ENCODE measurements around the gene RPL34. TPM values are rescaled to one million over a fixed set of nuclear protein-coding genes. Genes with fewer than 3 reads are reported as not detected.

The RPL34 gene
- polyA plus RNA-seq, 1 experiment, result 1,816 TPM

- no peak overlapping the region for H3K4me3 ChIP-seq (ENCODE audit: low read depth, low read length)
Observed at GRCh38 chr4:108637856-108638255, 17.5 kb downstream of the RPL34 start.

GRCh38 chr4:108644237-108644636 lies 23.9 kb downstream of the RPL34 start:
- Histone ChIP-seq H3K27me3 (ENCODE audit: control insufficient read depth, insufficient read depth, low read length) (no peaks in the 10 kb centered on the region), H3K4me3 (ENCODE audit: low read depth, low read length) (no peak overlapping the region), H3K36me3 (ENCODE audit: control insufficient read depth, insufficient read depth, low read length) (peaks cover 1% of the 10 kb centered on the region; the same call in 1 of the 2 replicates)
- ChIA-PET POLR2A (no interaction called here), CTCF (no interaction called here)
- TF ChIP-seq CTCF (IDR thresholded peaks at IDR 0.05; ENCODE audit: insufficient read depth, low read depth, low read length), result no peak
- no peak for DNase-seq (ENCODE audit: low read depth)

More at GRCh38 chr4:108637856-108638255, 17.5 kb downstream of the RPL34 start:
- TF ChIP-seq CTCF (IDR thresholded peaks at IDR 0.05; ENCODE audit: insufficient read depth, low read depth, low read length), result peak; percentile 34
- ChIA-PET CTCF (interaction anchor here (0.7 to 1.9 kb wide), 9 partner anchors 9 to 607 kb away, joined by 3 to 10 read pairs (median 3); partner anchors contain the start of genes OSTC and RPL34), POLR2A (no interaction called here)
- Histone ChIP-seq H3K27me3 (ENCODE audit: control insufficient read depth, insufficient read depth, low read length) (no peaks in the 10 kb centered on the region), H3K36me3 (ENCODE audit: control insufficient read depth, insufficient read depth, low read length) (peaks cover 3% of the 10 kb centered on the region; the same call in 1 of the 2 replicates)
- DNase-seq (ENCODE audit: low read depth), result no peak

- Histone ChIP-seq H3K27me3 (ENCODE audit: control insufficient read depth, insufficient read depth, low read length) (no peaks in the 10 kb centered on the region), H3K4me3 (ENCODE audit: low read depth, low read length) (no peak overlapping the region), H3K36me3 (ENCODE audit: control insufficient read depth, insufficient read depth, low read length) (no peaks in the 10 kb centered on the region)
- ChIA-PET POLR2A (no interaction called here), CTCF (interaction anchor here (0.7 to 1.6 kb wide), 2 partner anchors 17 to 74 kb away, joined by 3 to 4 read pairs; no protein-coding TSS in a partner anchor)
- TF ChIP-seq CTCF (IDR thresholded peaks at IDR 0.05; ENCODE audit: insufficient read depth, low read depth, low read length), result no peak
- no peak for DNase-seq (ENCODE audit: low read depth)
Observed at GRCh38 chr4:108646706-108647105, 26.3 kb downstream of the RPL34 start.

GRCh38 chr4:108649863-108650211 lies 29.5 kb downstream of the RPL34 start:
- Histone ChIP-seq H3K4me3 (ENCODE audit: low read depth, low read length) (peak overlapping the region; percentile 23), H3K36me3 (ENCODE audit: control insufficient read depth, insufficient read depth, low read length) (no peaks in the 10 kb centered on the region), H3K27me3 (ENCODE audit: control insufficient read depth, insufficient read depth, low read length) (no peaks in the 10 kb centered on the region)
- ChIA-PET CTCF (interaction anchor here (0.9 to 2.6 kb wide), 5 partner anchors 10 to 756 kb away, joined by 3 to 9 read pairs (median 5); no protein-coding TSS in a partner anchor), POLR2A (interaction anchor here (0.6 kb wide), 2 partner anchors 25 to 588 kb away, joined by 5 to 9 read pairs; no protein-coding TSS in a partner anchor)
- DNase-seq (ENCODE audit: low read depth), result no peak
- TF ChIP-seq CTCF (IDR thresholded peaks at IDR 0.05; ENCODE audit: insufficient read depth, low read depth, low read length), result no peak

GRCh38 chr4:108650212-108651013 lies 30.0 kb downstream of the RPL34 start, which contains the start of gene OSTC:
Gene OSTC (plus strand): TSS chr4:108650599. CDS start chr4:108650656, 57 bp downstream.
- DNase-seq (ENCODE audit: low read depth), result peak; percentile 67
- ChIA-PET CTCF (interaction anchor here (0.9 to 2.6 kb wide), 5 partner anchors 11 to 755 kb away, joined by 3 to 9 read pairs (median 5); no protein-coding TSS in a partner anchor), POLR2A (interaction anchor here (0.6 kb wide), 2 partner anchors 26 to 589 kb away, joined by 5 to 9 read pairs; no protein-coding TSS in a partner anchor)
- Histone ChIP-seq H3K27me3 (ENCODE audit: control insufficient read depth, insufficient read depth, low read length) (no peaks in the 10 kb centered on the region), H3K36me3 (ENCODE audit: control insufficient read depth, insufficient read depth, low read length) (no peaks in the 10 kb centered on the region), H3K4me3 (ENCODE audit: low read depth, low read length) (peak within 1 kb of the TSS; percentile 77)
- peak; percentile 40; the same call in 1 of the 2 replicates for TF ChIP-seq CTCF (IDR thresholded peaks at IDR 0.05; ENCODE audit: insufficient read depth, low read depth, low read length)

All from BJ (cell line).